NCI-H69 (cell line): ENCODE measurements around the gene DDX24.

Experiments
- DNase-seq: peaks from one replicate; lab custom pipeline; 2025; lab: John Stamatoyannopoulos, UW

The DDX24 gene

DNA sequence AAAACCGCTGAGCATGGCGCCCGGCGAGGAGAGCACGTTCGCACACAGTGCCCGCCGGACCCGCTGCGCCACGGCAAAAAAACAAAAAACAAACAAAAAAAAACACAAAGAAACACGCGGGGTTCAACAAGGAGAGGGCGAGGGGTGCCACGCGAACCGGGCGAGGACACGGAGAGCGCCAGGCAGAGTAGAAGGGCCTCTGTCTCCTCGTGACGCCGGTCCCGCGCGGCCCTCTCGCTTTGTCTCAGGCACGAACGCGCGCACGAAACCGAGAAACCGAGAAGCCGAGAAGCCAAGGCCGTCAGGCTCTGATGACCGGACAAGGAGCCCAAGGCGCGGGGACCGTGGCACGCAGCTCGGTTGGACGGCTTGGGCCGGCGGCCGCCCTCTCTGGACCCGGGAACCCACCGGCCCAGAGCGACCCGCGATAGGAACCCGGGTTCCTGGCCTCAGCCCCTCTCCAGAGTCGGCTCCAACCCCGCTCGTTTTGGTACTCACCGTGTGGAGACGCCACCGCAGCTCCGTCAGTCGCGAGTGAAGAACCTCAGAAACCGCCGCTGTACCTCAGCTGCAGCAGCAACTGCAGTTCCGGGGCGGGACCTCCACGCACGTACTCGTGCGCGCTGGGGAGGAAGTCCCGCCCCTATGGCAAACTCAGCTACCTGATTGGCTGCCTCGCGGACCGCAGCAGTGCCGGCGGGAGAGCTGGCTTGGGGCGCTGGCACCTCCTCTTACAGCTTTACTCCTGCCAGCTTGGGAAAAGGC, at the start of gene DDX24, which contains the start of gene IFI27L1:
Gene DDX24 (minus strand): TSS at position 582 of the 765 bp plus-strand sequence. CDS start 1,460 bp downstream, outside the sequence.
Gene IFI27L1 (plus strand): TSS at position 690 of the 765 bp plus-strand sequence. CDS start 15,628 bp downstream, outside the sequence.
- peak; percentile 97 for DNase-seq

DNA sequence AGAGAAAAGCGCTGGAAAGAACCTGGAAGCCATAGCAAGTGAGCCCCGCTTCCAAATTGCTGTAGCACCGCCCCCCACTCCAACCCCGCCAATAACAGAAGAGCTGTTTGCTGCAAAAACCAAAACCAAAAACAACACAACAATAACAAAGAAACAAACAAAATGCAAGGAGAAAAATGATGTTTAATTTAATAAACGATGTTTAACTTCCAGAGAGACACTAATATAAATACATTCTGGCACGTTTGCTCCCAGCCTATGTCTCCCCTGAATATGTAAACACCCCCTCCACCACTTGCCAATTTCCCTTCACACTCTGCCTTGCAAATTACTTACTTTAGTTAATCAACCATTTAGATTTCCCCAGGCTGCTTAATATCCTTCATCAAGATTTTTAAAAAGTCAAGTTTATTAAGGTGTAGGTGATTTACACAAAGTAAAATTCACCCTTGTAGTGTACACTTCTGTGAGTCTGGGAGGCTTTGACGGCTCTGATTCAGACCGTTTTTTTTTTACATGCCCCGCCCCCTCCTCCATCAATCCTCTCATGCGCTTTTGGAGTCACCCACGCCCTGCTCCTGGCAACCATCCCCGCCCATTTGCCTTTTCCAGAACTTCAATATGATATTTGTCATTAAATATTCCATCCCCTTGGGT, 48.9 kb upstream of the DDX24 start:
- peak; percentile 81 for DNase-seq

- peak; percentile 92 for DNase-seq
Measured at GRCh38 chr14:94129111-94129757, 48.2 kb upstream of the DDX24 start, which contains the start of gene IFI27L2. Gene IFI27L2, minus strand, starts transcription at chr14:94129604. Its CDS starts 40 bp downstream, at chr14:94129564.

GRCh38 chr14:94128216-94128839, 47.3 kb upstream of the DDX24 start:
- no peak for DNase-seq

DNA sequence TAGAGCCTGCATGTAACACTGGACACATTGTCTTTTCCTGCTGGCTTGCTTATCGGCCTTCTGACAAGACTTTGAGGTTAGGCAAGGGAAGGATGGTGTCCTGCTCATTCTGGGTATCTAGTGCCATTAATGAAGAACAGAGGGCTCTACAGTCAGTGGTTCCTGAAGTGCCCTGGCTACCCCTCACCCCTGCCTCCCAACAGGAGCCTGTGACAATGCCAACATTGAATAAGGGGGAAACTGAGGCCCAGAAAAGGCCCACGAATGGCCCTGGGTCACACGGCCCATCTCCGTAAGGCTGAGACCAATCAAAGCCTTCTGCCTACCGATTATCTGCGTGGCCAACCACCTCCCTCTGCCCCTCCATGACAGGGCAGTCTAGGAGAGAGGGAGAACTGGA, 46.3 kb upstream of the DDX24 start:
- DNase-seq: no peak

GRCh38 chr14:94126800-94127199, 45.8 kb upstream of the DDX24 start:
- DNase-seq: no peak

DNA sequence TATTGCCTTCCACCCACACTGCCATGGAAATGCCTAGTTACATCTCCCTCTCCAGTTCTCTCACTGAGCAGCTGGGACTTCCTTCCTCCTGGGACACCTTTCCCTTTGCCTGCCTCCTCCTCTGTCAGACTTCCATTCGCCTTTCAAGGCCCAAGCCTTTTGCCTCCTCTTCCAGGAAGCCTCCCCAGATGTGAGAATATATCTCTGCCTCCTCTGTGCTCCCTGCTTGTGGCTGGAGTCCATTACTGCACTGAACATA, 45.3 kb upstream of the DDX24 start:
- DNase-seq: no peak

DNA sequence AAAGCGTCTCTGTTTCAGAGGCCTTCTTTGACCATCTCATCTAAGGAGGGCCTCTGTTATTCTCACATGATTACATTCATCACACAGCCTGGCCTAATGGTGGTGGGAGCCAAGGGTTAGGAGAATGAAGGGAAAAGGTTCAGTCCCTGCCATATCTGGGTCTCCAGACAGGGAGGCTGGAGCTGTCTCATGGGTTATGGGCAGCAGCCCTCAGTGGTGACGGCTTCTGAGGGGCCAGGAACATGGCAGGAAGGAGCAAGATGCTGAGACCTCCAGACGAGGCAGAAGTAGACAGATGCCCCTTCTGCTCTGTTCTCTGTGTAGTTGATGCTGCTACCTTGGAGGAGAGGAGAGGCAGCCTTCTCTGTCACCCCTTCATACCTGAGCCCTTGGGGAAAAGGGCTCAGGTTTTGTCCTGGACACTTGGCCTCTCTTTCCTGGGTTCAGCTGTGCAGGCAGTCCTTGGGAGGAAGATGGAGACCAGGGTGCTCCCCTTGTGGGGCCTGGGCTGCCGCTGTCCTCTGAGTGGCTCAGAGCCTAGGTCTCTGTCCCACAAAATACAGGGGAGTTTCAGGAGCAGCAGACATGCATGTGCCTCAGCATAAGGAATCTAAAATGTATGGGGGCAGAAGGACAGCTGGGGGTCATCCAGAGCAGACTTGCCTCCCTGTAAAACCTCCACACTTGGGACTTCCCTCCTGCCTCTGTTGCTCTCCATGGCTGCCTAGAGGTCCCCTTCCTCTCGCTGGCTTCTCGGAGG, 44.8 kb upstream of the DDX24 start:
- no peak for DNase-seq

- DNase-seq: no peak
Measured at GRCh38 chr14:94124582-94125377, 43.8 kb upstream of the DDX24 start.

- DNase-seq: no peak
Measured at GRCh38 chr14:94123868-94124267, 42.9 kb upstream of the DDX24 start.

DNA sequence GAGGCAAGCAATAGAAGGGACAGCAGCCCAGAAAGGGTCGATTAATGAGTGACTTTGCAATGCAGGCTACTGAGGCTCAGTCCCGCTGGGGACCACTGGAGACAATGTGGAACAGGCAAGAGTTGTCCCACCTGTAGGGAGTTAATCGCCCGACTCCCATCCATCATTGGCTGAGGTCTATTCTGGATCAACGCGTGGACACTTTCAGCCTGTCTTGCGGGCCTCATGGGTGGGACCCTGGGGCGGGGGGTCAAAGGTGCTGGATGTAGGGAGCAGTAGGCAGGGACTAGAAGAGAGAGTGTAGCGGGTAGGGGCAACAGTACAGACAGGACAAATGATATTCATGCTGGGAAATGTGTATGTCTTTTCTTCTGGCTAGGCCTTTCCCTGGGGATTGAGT, 42.3 kb upstream of the DDX24 start:
- DNase-seq: no peak

DNA sequence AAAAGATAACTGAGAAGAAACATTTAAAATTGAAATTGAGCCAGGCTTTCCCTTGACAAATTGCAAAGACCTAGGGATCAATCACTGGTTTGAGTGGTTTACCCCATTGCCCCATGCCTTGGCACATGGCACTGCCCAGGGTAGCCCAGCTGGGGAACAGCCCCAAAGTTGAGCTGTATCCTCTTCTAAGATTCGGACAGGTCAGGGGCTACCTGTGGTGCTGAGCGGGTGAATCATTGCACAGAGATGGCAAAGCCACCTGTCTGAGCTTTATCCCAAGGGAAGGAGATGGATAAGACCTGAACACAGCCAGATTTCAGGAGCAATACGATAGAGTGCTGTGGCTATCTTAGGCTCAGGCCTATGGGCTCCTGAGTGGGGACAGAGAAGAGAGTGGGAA, 41.4 kb upstream of the DDX24 start:
- no peak for DNase-seq

DNA sequence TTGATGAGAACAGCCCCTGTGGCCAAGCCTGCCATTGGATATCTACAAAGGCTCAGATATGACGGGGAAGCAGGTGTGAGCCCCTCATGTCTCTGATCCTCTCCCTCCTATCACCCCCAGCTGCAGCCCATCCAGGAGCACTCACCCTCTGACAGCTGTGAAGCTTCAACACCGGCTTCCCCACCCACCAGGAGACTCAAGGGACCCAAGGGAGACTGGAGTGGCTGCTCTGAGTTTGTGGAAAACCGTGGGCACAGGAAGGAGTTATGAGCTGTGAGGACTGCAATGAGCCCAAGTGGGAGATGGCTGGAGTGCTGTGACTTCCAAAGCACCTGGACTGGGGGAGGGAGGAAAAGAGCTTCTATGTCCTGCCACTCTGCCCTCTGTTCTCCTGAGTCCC, 40.5 kb upstream of the DDX24 start:
- no peak for DNase-seq

DNA sequence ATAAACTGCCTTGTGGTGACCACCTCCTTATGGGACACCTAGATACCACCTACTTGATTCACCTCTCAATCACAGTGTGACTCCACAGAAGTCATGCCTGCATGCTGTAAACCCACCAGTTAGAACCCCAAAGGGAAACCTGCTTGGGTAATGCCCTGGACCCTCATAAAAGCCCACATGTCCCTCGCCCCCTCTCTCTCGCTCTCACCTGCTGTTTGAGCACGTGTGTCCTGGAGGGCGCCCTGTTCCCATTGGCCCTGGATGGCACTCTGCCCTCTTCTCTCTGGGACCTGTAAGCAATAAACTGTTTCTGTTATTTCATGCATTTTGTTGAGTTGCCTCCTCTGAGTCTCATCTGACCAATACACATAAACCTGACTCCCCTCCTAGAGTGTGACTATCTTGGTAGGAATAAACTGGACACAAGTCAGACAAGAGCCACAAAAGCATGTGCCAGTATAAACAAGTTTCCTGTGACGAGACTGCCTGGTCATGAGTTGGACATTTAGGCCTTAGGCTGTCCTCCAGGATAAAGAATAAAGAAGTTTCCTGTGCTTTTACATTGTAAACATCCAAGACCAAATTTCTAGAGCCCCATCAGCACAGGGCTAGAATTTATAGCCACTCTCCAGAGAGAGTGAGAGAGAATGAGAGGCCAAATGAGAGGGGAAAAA, 39.8 kb upstream of the DDX24 start:
- no peak for DNase-seq

DNA sequence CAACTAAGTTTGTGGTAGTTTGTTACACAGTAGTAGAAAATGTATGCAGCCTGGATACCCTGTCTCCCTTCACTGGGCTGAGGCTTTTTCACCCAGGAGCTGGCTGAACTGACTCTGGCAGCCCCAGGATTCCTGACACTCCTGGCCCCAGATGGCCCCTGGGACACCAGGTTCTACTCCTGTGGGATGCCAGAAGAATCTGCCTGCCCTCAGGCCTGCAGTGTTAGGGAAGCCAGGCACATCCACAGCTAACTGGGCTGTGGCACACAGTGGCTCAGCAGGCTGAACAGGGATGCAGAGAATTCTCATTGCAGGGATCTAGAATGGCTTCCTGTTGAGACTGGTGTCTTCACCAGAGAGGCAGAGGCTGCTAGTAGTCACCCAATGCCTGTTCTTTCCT, 38.1 kb upstream of the DDX24 start:
- no peak for DNase-seq

DNA sequence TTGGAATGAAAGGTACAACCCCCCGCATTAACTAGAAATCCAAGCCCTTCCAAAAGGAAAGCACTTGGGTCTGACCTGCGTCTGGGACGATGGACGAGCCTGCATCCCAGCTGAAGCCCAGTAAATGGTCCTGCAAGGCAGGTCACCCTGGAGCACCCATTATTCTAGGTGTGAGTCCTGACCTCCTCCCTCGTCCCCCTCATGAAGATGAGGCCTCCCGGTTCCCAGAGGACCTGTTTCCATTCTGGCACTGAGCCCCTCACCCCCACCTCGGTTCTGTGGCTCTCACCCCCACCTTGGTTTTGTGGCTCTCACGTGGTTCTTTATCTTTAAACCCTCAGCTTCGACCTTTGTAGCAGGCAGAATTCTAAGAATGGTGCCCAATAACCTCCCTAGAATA, 36.9 kb upstream of the DDX24 start:
- DNase-seq: no peak

- no peak for DNase-seq
Measured at GRCh38 chr14:94116701-94117100, 35.7 kb upstream of the DDX24 start.

DNA sequence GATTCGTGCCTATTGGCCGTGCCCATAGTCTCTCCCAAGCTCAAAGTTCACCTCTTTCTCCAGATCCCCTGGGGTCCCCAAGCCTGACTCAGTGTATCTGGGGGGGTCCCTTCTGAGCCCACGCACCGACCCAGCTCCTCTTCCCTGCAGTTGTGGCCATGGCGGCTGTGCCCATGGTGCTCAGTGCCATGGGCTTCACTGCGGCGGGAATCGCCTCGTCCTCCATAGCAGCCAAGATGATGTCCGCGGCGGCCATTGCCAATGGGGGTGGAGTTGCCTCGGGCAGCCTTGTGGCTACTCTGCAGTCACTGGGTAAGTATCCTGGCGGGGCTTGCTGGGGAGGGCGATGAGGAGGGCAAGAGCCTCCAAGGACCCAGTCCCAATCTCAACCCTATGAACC, 34.6 kb upstream of the DDX24 start:
- DNase-seq: no peak

DNA sequence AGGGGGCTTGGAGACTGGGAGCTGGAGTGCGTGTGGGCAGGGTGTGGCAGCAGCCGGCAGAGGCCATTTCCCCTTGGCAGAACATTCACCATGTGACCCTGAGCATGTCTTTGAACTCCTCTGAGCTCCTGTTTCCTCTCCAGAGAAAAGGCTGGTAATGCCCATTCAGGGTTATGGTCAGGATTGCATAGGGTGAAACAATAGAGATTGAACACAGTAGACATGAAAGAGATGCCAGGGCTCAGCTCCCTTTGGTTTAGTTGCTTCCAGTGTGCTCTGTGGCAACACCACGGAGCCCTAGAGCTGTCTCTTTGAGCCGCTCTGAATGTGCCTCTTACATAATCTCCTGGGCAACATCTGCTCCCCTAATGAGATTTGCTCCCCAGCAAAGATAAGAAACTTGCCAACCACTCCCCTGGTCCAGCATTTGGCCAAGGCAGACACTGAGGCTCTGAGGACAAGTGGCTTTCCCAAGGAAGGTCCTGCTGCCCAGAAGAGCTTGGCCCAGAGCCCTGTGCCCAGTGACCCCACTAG, 34.1 kb upstream of the DDX24 start:
- DNase-seq: peak; percentile 29

GRCh38 chr14:94114589-94115057, 33.6 kb upstream of the DDX24 start:
- no peak for DNase-seq
